Measurements from ENCODE around the gene OTOG.

OTOG gene

DNA sequence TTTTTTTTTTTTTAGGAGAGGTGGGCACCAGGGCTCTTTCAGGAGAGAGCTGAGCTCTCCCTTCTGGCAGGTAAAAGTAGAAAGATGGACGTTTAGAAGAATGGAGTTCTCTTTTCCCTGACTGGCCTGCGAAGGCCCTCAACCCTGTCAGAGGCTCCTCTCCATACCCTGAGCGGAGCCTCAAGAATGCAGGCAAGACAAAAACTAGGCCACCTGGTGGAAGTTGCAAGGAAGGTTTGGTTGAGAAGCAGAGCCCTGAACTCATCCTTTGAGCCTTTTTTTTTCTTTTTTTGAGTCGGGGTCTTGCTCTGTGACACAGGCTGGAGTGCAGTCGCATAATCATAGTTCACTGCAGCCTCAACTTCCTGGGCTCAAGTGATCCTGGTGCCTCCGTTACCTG, 1.4 kb downstream of the OTOG start:
- H4K20me1 ChIP-seq (ENCODE audit: insufficient read depth, low read length) = no peaks in the 10 kb centered on the region
- TF ChIP-seq EZH2 (optimal IDR thresholded peaks at IDR 0.05; ENCODE audit: low read depth, low read length) (no peak), EZH2phosphoT487 (IDR thresholded peaks at IDR 0.05; ENCODE audit: low read length) (no peak)
- TF ChIP-seq, protein P1, sequence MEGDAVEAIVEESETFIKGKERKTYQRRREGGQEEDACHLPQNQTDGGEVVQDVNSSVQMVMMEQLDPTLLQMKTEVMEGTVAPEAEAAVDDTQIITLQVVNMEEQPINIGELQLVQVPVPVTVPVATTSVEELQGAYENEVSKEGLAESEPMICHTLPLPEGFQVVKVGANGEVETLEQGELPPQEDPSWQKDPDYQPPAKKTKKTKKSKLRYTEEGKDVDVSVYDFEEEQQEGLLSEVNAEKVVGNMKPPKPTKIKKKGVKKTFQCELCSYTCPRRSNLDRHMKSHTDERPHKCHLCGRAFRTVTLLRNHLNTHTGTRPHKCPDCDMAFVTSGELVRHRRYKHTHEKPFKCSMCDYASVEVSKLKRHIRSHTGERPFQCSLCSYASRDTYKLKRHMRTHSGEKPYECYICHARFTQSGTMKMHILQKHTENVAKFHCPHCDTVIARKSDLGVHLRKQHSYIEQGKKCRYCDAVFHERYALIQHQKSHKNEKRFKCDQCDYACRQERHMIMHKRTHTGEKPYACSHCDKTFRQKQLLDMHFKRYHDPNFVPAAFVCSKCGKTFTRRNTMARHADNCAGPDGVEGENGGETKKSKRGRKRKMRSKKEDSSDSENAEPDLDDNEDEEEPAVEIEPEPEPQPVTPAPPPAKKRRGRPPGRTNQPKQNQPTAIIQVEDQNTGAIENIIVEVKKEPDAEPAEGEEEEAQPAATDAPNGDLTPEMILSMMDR (IDR thresholded peaks at IDR 0.05; ENCODE audit: low read length) = no peak
- H3K27me3 ChIP-seq (replicated peaks; ENCODE audit: insufficient read depth, low read length) = peaks cover 7% of the 10 kb centered on the region
- no peaks in the 10 kb centered on the region for H3K4me1 ChIP-seq (ENCODE audit: low read length)
- H2AFZ ChIP-seq (ENCODE audit: low read length) = no peak overlapping the region
- H3K9ac ChIP-seq (ENCODE audit: low read length) = no peak overlapping the region
- no peak overlapping the region for H3K27ac ChIP-seq (ENCODE audit: low read length)
- H3K79me2 ChIP-seq (ENCODE audit: low read length) = no peaks in the 10 kb centered on the region
- H3F3A ChIP-seq (ENCODE audit: insufficient read depth, low read length) = no peaks in the 10 kb centered on the region
- H3K9me3 ChIP-seq (replicated peaks; ENCODE audit: insufficient read depth, low read length) = no peaks in the 10 kb centered on the region
- H3K4me2 ChIP-seq (ENCODE audit: low read depth, low read length) = no peak overlapping the region
- no peaks in the 10 kb centered on the region for H3K9me2 ChIP-seq (replicated peaks; ENCODE audit: insufficient read depth, low read length)
- no peak overlapping the region for H3K4me3 ChIP-seq (ENCODE audit: low read length)
- DNase-seq = no peak
- H3K36me3 ChIP-seq (replicated peaks; ENCODE audit: insufficient read depth, low read length) = no peaks in the 10 kb centered on the region

DNA sequence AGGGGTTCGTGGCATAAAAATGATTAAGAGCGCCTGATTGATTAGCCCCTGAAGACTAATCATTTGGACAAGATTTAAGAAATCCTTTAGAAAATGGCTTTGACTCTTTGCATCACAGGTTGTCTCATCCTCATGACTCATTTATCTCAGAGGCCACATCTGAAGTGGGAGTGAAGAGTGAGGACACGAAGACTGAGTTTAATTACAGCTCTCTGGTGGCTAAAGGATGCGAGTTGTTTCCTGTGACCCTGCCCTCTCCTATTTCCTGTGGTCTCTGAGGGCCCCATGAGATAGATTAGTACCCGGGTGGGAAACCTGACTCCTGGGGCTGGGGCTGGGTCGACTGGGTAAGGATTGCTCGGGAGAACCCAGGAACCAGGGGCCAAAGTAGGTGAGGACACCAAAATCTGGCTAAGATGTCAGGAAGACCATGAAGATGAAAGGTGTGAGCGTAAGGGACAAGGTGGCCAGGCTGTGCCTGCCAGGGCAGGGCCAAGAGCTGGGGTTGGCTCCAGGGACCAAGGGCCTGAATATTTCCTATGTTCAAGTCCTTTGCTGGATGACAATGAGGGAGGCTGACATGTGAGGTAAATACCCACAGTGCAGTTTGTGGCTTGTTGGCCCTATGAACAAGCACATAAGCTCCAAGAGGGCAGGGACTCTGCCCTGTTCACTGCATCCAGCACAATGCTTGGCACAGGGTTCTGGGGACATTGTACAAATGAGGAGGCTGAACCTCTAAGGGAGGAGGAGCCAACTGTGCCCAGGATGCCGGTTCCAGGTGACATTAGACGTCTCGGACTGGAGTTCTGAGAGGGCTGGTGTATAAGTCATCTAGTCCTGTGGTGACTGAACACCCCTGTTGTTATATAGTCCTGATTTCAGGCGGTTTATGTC, 3.6 kb downstream of the OTOG start:
- Histone ChIP-seq H3K9me2 (replicated peaks; ENCODE audit: insufficient read depth, low read length) (no peaks in the 10 kb centered on the region), H3K36me3 (replicated peaks; ENCODE audit: insufficient read depth, low read length) (no peaks in the 10 kb centered on the region), H3K9ac (ENCODE audit: low read length) (no peak overlapping the region), H2AFZ (ENCODE audit: low read length) (no peak overlapping the region), H3F3A (ENCODE audit: insufficient read depth, low read length) (no peaks in the 10 kb centered on the region), H3K4me2 (ENCODE audit: low read depth, low read length) (no peak overlapping the region), H3K4me1 (ENCODE audit: low read length) (no peaks in the 10 kb centered on the region), H3K4me3 (ENCODE audit: low read length) (no peak overlapping the region), H3K79me2 (ENCODE audit: low read length) (no peaks in the 10 kb centered on the region), H3K27me3 (replicated peaks; ENCODE audit: insufficient read depth, low read length) (peaks cover 7% of the 10 kb centered on the region), H3K27ac (ENCODE audit: low read length) (no peak overlapping the region), H3K9me3 (replicated peaks; ENCODE audit: insufficient read depth, low read length) (no peaks in the 10 kb centered on the region), H4K20me1 (ENCODE audit: insufficient read depth, low read length) (no peaks in the 10 kb centered on the region)
- TF ChIP-seq, protein P1 (IDR thresholded peaks at IDR 0.05; ENCODE audit: low read length) = no peak
- TF ChIP-seq EZH2 (optimal IDR thresholded peaks at IDR 0.05; ENCODE audit: low read depth, low read length) = no peak
- TF ChIP-seq EZH2phosphoT487 (IDR thresholded peaks at IDR 0.05; ENCODE audit: low read length) = no peak
- DNase-seq = no peak

DNA sequence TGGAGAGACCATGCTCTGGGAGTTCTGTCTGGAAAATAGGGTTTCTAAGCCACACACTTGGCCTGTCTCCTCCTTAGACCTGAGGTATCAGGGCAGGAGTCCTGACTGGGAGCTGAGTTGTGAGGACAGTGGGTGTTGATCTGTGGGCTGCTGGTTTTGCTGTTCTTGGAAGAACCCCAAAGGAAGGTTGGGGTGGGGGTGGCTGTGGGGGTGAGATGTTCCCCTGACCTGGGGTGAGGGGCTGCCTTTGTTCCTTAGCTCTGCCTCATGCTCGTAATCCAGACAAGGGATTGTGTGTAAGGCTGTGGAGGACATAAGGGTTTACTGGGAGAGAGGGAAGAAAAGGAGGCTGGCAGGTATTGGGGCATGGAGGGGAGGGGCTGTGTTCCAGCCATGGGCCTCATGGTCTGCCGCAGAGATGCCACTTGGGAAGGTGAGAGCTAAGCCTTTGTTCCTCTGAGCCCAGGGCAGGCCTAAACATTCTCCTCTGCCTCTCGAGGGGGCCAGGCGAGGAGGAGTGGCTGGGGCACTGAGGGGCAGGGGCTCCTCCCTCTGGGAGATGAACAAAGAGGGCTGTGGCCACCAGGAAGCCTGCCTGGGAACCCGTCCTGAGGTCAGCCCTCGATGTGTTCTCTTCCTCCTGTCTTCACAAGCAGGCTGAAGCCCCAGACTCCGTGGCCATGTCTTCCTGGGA, 4.4 kb downstream of the OTOG start:
- no peak for TF ChIP-seq EZH2 (optimal IDR thresholded peaks at IDR 0.05; ENCODE audit: low read depth, low read length)
- no peak for TF ChIP-seq EZH2phosphoT487 (IDR thresholded peaks at IDR 0.05; ENCODE audit: low read length)
- TF ChIP-seq, protein P1 (IDR thresholded peaks at IDR 0.05; ENCODE audit: low read length) = no peak

More for the DNA sequence above, 4.4 kb downstream of the OTOG start:
- DNase-seq = no peak
- Histone ChIP-seq H4K20me1 (ENCODE audit: insufficient read depth, low read length) (no peaks in the 10 kb centered on the region), H3F3A (ENCODE audit: insufficient read depth, low read length) (no peaks in the 10 kb centered on the region), H3K4me1 (ENCODE audit: low read length) (no peaks in the 10 kb centered on the region), H3K9me3 (replicated peaks; ENCODE audit: insufficient read depth, low read length) (no peaks in the 10 kb centered on the region), H3K9me2 (replicated peaks; ENCODE audit: insufficient read depth, low read length) (no peaks in the 10 kb centered on the region), H2AFZ (ENCODE audit: low read length) (no peak overlapping the region), H3K36me3 (replicated peaks; ENCODE audit: insufficient read depth, low read length) (no peaks in the 10 kb centered on the region), H3K4me2 (ENCODE audit: low read depth, low read length) (no peak overlapping the region), H3K27ac (ENCODE audit: low read length) (no peak overlapping the region), H3K9ac (ENCODE audit: low read length) (no peak overlapping the region), H3K4me3 (ENCODE audit: low read length) (no peak overlapping the region), H3K79me2 (ENCODE audit: low read length) (no peaks in the 10 kb centered on the region), H3K27me3 (replicated peaks; ENCODE audit: insufficient read depth, low read length) (peaks cover 7% of the 10 kb centered on the region)
